Neural cell (in vitro differentiated cells): ENCODE results near the gene UNC79.

ENCODE experiments used
- CTCF ChIP-seq: fragments of 450-650 bp; IDR thresholded peaks from 2 replicates; pipeline ENCODE4 v1.5.1; 2014; ENCODE audit warnings: antibody characterized with exemption, mild to moderate bottlenecking, moderate library complexity; ENCODE audit not compliant: poor library complexity, severe bottlenecking
- EP300 ChIP-seq: fragments of 450-650 bp; conservative IDR thresholded peaks from 2 replicates; pipeline ENCODE4 v1.6.1; 2014; ENCODE audit warnings: antibody characterized with exemption, mild to moderate bottlenecking, moderate library complexity; ENCODE audit not compliant: poor library complexity, severe bottlenecking
- EZH2 ChIP-seq: fragments of 200-600, 300-800 bp; shearing (Covaris generic), sonication (generic); IDR thresholded peaks from 2 replicates; pipeline ENCODE4 v1.6.1; 2014; ENCODE audit warnings: antibody characterized with exemption, low read length, borderline replicate concordance, mild to moderate bottlenecking; ENCODE audit not compliant: insufficient read depth, poor library complexity, severe bottlenecking
- POLR2AphosphoS5 ChIP-seq: IDR thresholded peaks from 2 replicates; pipeline ENCODE4 v1.6.1; 2012
- SMC3 ChIP-seq: fragments of 450-650 bp; conservative IDR thresholded peaks from 2 replicates; pipeline ENCODE4 v1.6.1; 2014; ENCODE audit warnings: antibody characterized with exemption, mild to moderate bottlenecking, moderate library complexity; ENCODE audit not compliant: poor library complexity
- TAF1 ChIP-seq: IDR thresholded peaks from 2 replicates; pipeline ENCODE4 v1.6.1; 2012; ENCODE audit warnings: low read depth

DNA sequence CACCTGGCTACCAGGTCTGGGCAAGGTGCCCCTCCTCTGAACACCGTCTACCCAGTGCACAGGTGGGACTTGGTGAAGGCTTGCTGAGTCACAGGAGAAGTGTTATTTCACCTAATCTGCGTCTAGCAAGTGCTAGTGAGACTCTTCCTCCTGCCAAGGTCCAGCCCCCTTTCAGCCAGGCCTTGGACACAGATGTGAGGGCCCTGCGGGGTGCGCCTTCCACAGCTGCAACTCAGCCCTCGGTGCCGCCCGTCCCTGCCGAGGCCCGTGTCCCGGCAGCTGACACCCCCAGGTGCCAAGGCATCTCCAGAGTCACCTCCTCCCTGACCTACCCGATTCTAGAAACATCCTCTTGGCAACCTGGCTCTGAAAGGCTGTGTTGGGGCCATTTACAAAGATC, 302.5 kb downstream of the UNC79 start:
- TF ChIP-seq EZH2 (no peak), CTCF (no peak), EP300 (no peak), POLR2AphosphoS5 (no peak), TAF1 (no peak), SMC3 (no peak)
